Measurements from ENCODE around the gene RASGEF1B.
A peak's percentile ranks its signal among the peaks of the same experiment; 100 is the strongest.

RASGEF1B gene

DNA sequence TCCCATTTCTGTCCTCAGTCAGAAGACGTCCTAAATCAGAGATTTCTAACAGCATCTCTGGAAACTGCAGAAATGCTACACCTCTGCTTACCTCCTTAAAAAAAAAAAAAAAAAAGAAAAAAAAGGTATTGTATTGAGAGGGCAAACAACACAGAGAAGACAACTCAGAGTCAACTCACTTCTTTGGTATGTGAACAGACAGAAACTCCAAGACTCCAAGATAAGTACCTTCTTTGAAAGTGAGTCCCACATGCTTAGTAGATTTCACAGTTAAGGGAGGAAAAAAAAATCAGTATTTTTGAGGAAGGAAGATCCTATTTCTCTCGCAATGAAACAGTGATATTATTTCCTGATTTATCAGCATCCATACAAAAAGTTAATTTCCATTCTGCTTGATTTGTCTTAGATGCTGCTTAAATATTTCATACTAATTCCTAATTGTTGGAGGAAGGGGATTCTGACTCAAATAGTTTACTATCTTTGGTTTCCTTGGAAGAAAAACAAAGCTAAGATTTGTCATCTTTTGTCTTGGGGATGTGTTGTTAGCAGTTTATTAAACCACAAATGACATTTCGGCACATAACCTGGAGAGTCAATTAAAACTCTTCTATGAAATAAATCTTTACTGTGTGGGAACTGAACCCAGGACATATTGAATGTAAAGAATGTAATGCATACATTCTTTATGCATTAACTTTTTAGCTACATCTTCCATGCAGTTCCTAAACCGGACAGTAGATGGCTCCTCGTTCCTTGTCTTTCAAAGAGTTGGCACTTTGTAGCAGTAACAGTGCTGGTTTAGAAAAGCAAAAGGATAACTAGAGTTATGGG lies 4.7 kb downstream of the RASGEF1B start:
- Mint-ChIP-seq H3K27me3 (ENCODE audit: low read depth) (peaks cover 20% of the 10 kb centered on the region), H3K4me3 (no peak overlapping the region), H3K9me3 (no peaks in the 10 kb centered on the region), H3K4me1 (ENCODE audit: low read depth) (peaks cover 12% of the 10 kb centered on the region), H3K36me3 (ENCODE audit: low read depth) (no peaks in the 10 kb centered on the region), H3K27ac (no peak overlapping the region)
- DNase-seq (ENCODE audit: low spot score) = peak; percentile 36

DNA sequence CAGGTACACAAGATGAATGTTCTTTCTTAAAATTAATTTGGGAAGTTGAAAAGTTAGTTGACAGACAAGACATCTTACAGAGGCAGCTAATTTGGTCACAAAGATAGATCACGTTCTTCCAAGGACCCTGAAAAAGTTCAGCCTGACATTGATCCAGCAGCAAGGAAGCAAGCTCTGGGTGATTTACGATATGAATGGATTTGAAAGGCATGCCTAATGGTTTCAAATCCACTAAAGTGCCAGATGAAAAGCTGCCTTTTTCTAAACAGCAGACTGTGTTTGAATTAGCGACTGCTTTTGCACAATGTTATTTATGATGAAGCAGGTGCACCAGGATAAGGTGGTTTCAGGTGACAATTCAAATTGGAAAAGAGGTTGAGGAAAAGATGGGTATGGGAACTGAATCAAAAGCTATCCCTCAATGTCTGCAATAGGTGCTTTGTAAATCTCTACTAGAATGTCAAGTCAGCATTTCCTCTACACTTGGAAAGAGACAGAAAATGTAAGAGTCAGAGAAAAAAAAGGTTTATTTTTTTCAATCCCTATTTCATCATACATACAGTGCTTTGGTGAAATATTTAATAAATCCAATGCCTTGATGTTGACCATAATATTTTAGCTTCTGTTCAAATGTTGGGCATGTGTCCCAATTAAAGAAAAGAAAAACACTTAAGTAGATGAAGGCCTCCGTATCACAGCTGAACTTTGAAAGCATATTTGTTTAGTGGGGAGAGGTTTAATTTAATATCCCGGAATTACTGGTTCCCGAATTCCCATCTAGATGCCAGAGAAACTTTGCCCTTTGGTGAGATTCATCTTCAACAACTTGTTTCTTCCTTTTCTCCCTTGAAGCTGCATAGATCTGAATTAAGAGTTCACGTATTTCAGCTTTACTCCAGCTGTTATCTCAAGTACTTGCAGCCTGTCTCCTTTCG lies 6.0 kb downstream of the RASGEF1B start:
- DNase-seq (ENCODE audit: low spot score) = no peak
- peaks cover 16% of the 10 kb centered on the region for H3K27me3 Mint-ChIP-seq (ENCODE audit: low read depth)
- no peak overlapping the region for H3K27ac Mint-ChIP-seq
- no peaks in the 10 kb centered on the region for H3K36me3 Mint-ChIP-seq (ENCODE audit: low read depth)
- H3K9me3 Mint-ChIP-seq = no peaks in the 10 kb centered on the region
- peaks cover 5% of the 10 kb centered on the region for H3K4me1 Mint-ChIP-seq (ENCODE audit: low read depth)
- H3K4me3 Mint-ChIP-seq = no peak overlapping the region

DNA sequence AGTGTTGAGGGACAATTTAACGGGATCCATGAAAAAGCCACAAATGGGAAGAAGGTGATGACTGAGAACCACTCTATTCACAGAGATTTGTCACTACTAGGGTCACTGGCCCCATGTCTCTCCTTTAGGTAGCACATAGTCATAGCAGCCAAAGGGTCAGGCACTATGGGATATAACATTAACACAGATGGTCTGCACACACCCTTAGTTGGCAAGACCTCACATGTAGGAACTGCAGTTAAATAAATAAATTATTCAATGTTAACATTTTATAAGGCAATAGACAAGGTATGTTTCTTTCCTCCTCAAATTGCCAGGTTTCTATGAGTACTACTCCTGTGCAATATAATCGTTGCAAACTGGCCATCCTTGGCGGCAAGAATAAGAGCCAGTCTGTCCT lies 10.9 kb downstream of the RASGEF1B start:
- DNase-seq (ENCODE audit: low spot score) = no peak
- no peak overlapping the region for H3K27ac Mint-ChIP-seq
- H3K9me3 Mint-ChIP-seq = no peaks in the 10 kb centered on the region
- no peaks in the 10 kb centered on the region for H3K36me3 Mint-ChIP-seq (ENCODE audit: low read depth)
- H3K27me3 Mint-ChIP-seq (ENCODE audit: low read depth) = no peaks in the 10 kb centered on the region
- H3K4me1 Mint-ChIP-seq (ENCODE audit: low read depth) = no peaks in the 10 kb centered on the region
- no peak overlapping the region for H3K4me3 Mint-ChIP-seq

DNA sequence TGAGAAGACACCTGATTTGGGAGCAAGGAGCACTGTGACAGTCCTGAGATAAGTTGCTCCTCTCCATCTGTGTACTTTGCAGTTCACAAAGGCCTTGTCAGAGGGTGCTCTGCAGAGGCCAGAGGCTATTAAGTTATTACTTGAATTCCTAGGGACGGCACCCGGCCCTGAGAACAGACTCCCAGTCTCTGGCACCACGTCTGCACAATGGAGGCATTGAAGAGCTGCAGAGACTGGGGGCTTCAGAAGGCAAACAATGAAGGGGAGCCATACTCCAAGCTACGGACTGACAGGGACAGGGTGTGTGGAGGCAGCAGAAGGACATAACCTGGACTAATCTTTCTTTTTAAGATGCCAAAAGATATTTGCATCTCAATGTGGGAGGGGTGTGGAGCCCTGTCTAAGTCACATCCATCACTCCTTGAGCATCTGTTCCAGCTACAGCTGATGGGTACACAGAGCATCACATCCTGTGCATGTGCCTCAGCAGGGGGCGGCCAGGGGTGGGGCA lies 11.5 kb downstream of the RASGEF1B start:
- H3K27ac Mint-ChIP-seq = no peak overlapping the region
- no peaks in the 10 kb centered on the region for H3K4me1 Mint-ChIP-seq (ENCODE audit: low read depth)

DNA sequence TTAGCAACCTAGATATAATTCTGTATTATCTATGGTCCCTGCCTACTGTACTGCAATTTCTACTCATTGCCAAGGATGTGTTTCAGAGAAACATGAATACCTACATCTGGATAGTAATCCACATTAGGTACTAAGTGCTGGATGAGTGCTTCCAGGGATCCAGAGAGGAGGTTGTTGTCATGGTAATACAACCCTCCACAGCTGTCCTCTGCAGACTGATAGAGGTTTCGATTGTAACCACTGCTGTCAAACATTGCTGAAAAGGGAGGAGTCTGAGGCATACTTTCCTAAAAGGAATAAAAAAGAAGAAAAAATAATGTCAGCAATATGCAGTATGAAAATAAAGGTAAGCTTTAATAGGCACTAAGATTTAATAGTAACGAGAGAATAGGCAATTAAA lies 12.5 kb downstream of the RASGEF1B start:
- Mint-ChIP-seq H3K27me3 (ENCODE audit: low read depth) (no peaks in the 10 kb centered on the region), H3K27ac (no peak overlapping the region), H3K36me3 (ENCODE audit: low read depth) (no peaks in the 10 kb centered on the region), H3K9me3 (no peaks in the 10 kb centered on the region), H3K4me3 (no peak overlapping the region), H3K4me1 (ENCODE audit: low read depth) (peaks cover 4% of the 10 kb centered on the region)
- DNase-seq (ENCODE audit: low spot score) = no peak

More for the DNA sequence above, 11.5 kb downstream of the RASGEF1B start:
- Mint-ChIP-seq H3K4me3 (no peak overlapping the region), H3K27me3 (ENCODE audit: low read depth) (no peaks in the 10 kb centered on the region), H3K9me3 (no peaks in the 10 kb centered on the region), H3K36me3 (ENCODE audit: low read depth) (no peaks in the 10 kb centered on the region)
- no peak for DNase-seq (ENCODE audit: low spot score)

DNA sequence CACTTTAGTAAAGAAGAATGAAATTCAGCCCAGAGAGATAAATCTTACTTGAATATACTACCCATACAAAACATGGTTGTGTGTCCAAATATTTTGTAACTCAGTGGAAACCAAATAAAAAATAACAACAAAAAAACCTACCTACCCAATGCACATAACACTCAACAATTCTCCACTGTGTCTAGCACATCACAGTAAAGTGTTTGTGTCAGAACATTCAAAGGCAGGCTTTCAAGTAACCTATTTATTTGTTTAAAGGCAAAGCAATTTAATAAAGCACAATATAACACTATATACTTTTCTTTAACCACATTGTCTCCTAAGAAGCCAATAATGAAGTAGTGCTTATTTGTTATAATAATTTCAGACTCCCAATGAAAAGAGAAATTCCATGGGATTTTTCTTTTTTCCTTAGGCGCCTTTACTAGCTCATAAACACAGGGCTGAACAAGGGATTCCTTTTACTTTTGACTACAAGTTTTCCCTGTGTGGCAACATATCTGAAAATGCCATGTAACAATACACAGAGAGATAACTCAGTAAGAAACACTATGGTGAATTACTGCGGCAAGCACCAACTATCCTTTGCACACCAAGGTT lies 13.7 kb downstream of the RASGEF1B start:
- no peak overlapping the region for H3K27ac Mint-ChIP-seq
- no peak for DNase-seq (ENCODE audit: low spot score)
- H3K9me3 Mint-ChIP-seq = no peaks in the 10 kb centered on the region
- no peaks in the 10 kb centered on the region for H3K36me3 Mint-ChIP-seq (ENCODE audit: low read depth)
- no peaks in the 10 kb centered on the region for H3K27me3 Mint-ChIP-seq (ENCODE audit: low read depth)
- H3K4me3 Mint-ChIP-seq = no peak overlapping the region
- peaks cover 4% of the 10 kb centered on the region for H3K4me1 Mint-ChIP-seq (ENCODE audit: low read depth)

DNA sequence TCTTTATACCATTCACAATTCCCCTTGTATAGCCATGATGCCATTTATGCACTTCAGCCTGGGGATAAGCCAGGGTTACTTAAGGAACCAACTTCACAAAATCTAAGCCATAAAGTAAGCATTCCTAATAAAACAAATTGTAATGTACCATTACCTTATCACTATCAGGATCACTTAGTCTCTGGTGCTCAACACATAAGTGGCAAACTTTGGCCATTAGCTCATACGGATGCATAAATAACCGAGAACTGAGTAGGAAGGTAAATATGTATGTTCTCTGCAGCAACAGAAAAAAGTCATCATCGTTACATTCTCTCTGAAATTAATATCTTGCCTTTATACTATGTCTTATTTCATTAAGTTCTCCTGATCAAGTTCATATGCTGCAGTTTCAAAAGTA lies 14.4 kb downstream of the RASGEF1B start:
- DNase-seq (ENCODE audit: low spot score) = no peak
- Mint-ChIP-seq H3K27me3 (ENCODE audit: low read depth) (no peaks in the 10 kb centered on the region), H3K9me3 (no peaks in the 10 kb centered on the region), H3K36me3 (ENCODE audit: low read depth) (no peaks in the 10 kb centered on the region), H3K4me1 (ENCODE audit: low read depth) (peaks cover 4% of the 10 kb centered on the region), H3K27ac (no peak overlapping the region), H3K4me3 (no peak overlapping the region)

DNA sequence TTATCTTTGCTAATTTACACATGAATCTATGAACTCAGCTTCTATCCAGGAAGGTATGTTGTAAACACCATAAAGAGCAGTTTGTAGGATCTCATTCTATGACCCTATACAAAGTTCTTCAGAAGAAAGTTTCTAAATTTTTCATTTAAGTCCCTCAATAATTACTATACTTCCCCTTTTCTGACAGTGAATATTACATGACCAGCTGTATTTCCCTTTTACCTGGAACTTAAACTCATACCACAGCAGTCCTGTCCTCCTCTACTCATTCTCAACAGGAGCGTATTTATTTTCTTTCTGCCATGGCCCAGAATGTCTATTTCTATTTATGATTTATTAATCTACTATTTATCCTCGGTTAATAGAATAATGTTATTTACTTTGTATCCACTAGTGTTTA lies 15.8 kb downstream of the RASGEF1B start:
- Mint-ChIP-seq H3K27me3 (ENCODE audit: low read depth) (no peaks in the 10 kb centered on the region), H3K36me3 (ENCODE audit: low read depth) (no peaks in the 10 kb centered on the region), H3K4me3 (no peak overlapping the region), H3K4me1 (ENCODE audit: low read depth) (peaks cover 4% of the 10 kb centered on the region), H3K27ac (no peak overlapping the region), H3K9me3 (no peaks in the 10 kb centered on the region)
- DNase-seq (ENCODE audit: low spot score) = no peak

DNA sequence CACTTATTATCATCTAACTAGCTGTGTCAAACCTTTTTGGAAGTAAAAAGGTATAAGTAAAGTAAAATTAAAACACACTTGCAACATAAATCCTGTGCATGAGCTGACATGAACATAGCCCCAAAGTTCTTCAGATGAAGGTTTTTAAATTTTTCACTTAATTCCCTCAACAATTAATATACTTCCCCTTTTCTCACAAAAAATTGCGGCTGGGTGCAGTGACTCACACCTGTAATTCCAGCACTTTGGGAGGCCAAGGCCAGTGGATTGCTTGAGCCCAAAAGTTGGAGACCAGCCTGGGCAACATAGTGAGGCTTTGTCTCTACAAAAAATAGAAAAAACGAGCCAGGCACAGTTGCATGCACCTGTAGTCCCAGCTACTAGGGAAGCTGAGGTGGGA lies 16.8 kb downstream of the RASGEF1B start:
- peaks cover 4% of the 10 kb centered on the region for H3K4me1 Mint-ChIP-seq (ENCODE audit: low read depth)
- no peak overlapping the region for H3K27ac Mint-ChIP-seq
- no peaks in the 10 kb centered on the region for H3K27me3 Mint-ChIP-seq (ENCODE audit: low read depth)

DNA sequence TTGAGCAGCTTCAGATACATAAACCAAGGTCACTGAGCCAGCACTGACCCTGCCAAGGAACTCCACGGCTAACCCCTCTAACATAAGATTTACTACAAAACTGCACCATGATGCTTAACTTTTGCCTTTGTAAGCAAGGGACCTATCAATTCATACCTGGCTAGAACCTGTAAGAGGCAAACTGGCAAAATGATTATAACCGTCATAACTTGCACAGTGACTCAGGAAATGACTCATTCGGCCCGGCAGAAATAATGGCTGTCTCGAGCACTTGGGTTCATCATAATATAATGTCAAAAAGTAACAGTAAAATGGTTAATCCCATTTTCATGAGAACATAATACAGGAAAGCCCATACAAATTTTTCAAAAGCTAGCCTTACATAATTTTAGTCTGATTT lies 17.2 kb downstream of the RASGEF1B start:
- Mint-ChIP-seq H3K36me3 (ENCODE audit: low read depth) (no peaks in the 10 kb centered on the region), H3K27ac (no peak overlapping the region), H3K4me3 (no peak overlapping the region), H3K4me1 (ENCODE audit: low read depth) (peaks cover 4% of the 10 kb centered on the region), H3K27me3 (ENCODE audit: low read depth) (no peaks in the 10 kb centered on the region), H3K9me3 (no peaks in the 10 kb centered on the region)
- DNase-seq (ENCODE audit: low spot score) = peak; percentile 7

More for the DNA sequence above, 16.8 kb downstream of the RASGEF1B start:
- Mint-ChIP-seq H3K36me3 (ENCODE audit: low read depth) (no peaks in the 10 kb centered on the region), H3K4me3 (no peak overlapping the region), H3K9me3 (no peaks in the 10 kb centered on the region)
- DNase-seq (ENCODE audit: low spot score) = no peak

DNA sequence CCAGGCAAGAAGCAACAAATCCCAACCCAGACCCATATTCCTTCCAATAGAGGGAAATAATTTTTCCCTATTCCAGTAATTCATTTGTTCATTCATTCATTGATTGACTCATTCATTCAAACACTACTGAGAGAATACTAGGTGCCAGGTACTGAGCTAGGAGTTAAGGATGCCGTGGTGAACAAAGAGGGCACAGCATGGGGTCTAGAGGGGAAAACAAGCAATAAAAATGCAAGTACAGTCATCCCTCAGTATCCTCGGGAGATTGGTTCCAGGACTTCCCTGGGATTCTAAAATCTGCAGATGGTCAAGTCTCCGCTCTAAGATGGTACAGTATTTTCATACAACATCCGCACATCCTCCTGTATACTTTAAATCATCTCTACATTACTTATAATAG lies 18.7 kb downstream of the RASGEF1B start:
- Mint-ChIP-seq H3K4me1 (ENCODE audit: low read depth) (peaks cover 4% of the 10 kb centered on the region), H3K9me3 (no peaks in the 10 kb centered on the region), H3K27ac (no peak overlapping the region), H3K36me3 (ENCODE audit: low read depth) (no peaks in the 10 kb centered on the region), H3K27me3 (ENCODE audit: low read depth) (no peaks in the 10 kb centered on the region), H3K4me3 (no peak overlapping the region)
- DNase-seq (ENCODE audit: low spot score) = no peak

DNA sequence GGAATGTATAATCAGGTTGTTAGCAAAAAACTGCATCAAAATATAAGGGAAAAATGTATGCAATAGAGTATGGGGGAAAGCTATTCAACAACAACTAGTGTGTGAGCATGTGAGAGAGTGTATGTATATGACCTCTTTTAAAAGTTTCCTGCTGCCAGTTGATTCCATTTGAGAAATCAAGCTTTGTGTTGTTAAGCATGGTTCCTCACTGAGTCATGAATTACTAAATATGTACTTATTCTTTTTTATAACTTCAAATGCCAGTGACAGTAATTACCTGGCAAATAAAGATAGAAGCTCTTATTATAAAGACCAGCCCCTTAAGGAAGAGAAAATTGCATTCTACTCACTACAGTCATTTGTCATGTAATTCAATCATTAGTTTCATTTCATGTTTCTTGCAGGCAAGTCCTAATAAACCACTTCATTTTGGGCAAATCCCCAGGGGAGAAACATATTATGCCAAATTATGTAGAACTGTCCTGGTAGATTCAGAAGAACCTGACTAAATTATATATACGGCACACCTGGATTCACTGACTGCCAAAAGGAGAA lies 19.2 kb downstream of the RASGEF1B start:
- Mint-ChIP-seq H3K4me1 (ENCODE audit: low read depth) (peaks cover 4% of the 10 kb centered on the region), H3K27ac (no peak overlapping the region), H3K9me3 (no peaks in the 10 kb centered on the region), H3K4me3 (no peak overlapping the region), H3K36me3 (ENCODE audit: low read depth) (no peaks in the 10 kb centered on the region), H3K27me3 (ENCODE audit: low read depth) (no peaks in the 10 kb centered on the region)
- DNase-seq (ENCODE audit: low spot score) = no peak

DNA sequence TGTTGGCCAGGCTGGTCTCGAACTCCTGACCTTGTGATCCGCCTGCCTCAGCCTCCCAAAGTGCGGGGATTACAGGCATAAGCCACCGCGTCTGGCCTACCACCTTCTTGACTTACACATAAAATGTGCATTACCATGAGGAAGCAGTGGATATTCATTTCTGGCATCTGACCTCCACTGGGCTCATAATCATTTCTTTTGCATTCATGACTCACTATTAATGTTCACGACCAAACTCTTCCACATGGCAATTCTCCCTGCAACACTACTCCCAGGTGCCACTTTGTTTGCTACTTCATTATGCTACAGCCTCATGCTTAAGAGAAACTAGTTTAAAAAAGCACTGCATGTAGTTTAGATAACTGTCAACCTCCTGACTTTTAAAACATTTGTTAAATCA lies 22.7 kb downstream of the RASGEF1B start:
- Mint-ChIP-seq H3K4me1 (ENCODE audit: low read depth) (no peaks in the 10 kb centered on the region), H3K9me3 (no peaks in the 10 kb centered on the region), H3K36me3 (ENCODE audit: low read depth) (no peaks in the 10 kb centered on the region), H3K27me3 (ENCODE audit: low read depth) (no peaks in the 10 kb centered on the region), H3K4me3 (no peak overlapping the region), H3K27ac (no peak overlapping the region)
- no peak for DNase-seq (ENCODE audit: low spot score)
